Sigmoid colon (tissue), 7 donors: ENCODE results near the gene NAGS. TPM values are rescaled to one million over a fixed set of nuclear protein-coding genes. Genes with fewer than 3 reads are reported as not detected.

Experiments
- DNase-seq: peaks from one replicate; pipeline ENCODE4 v3.0.0-alpha.2; 2019
- H3K27ac ChIP-seq, 4 donors: fragments of 200-600 bp; sonication (generic); one replicate each; pipeline ENCODE4 v1.5.1; 2016 to 2019; ENCODE audit warnings: mild to moderate bottlenecking in 1 of 4
- H3K27me3 ChIP-seq, 3 donors: fragments of 200-600 bp; sonication (generic); one replicate each; pipeline ENCODE4 v1.5.1; 2019; ENCODE audit warnings: mild to moderate bottlenecking in 1 of 3
- H3K36me3 ChIP-seq, 4 donors: fragments of 200-600 bp; sonication (generic); one replicate each; pipeline ENCODE4 v1.5.1; 2016 to 2019
- H3K4me1 ChIP-seq, 4 donors: fragments of 200-600 bp; sonication (generic); one replicate each; pipeline ENCODE4 v1.5.1; 2017 to 2019
- H3K4me3 ChIP-seq, 4 donors: fragments of 200-600 bp; sonication (generic); one replicate each; pipeline ENCODE4 v1.5.1; 2017 to 2019; ENCODE audit warnings: mild to moderate bottlenecking in 2 of 4, moderate library complexity in 1 of 4
- H3K9me3 ChIP-seq, 4 donors: fragments of 200-600 bp in 3 of 4; sonication (generic) in 3 of 4; one replicate each; pipeline versions ENCODE4 v1.5.1 to v1.6.1; 2013 to 2019
- CTCF ChIP-seq, 4 experiments: fragments of 450-650 bp in 3 of 4; fragments of 200-600 bp in 1 of 4; IDR thresholded peaks; one replicate each; pipeline ENCODE4 v1.5.1; 2016 to 2019; ENCODE audit warnings: antibody characterized with exemption in 4 of 4, mild to moderate bottlenecking in 3 of 4, moderate library complexity in 2 of 4
- EP300 ChIP-seq, 4 donors: sonication (generic); formaldehyde crosslinking; IDR thresholded peaks; one replicate each; pipeline ENCODE4 v1.6.1; 2017; ENCODE audit warnings: antibody characterized with exemption in 4 of 4
- POLR2A ChIP-seq, 2 donors: fragments of 450-650 bp; IDR thresholded peaks; one replicate each; pipeline ENCODE4 v1.6.1; 2016; ENCODE audit warnings: antibody characterized with exemption in 2 of 2, mild to moderate bottlenecking in 2 of 2, moderate library complexity in 2 of 2
- POLR2AphosphoS5 ChIP-seq, 4 donors: sonication (generic); formaldehyde crosslinking; IDR thresholded peaks; one replicate each; pipeline ENCODE4 v1.6.1; 2017; ENCODE audit warnings: antibody characterized with exemption in 4 of 4
- WGBS, 2 donors: extraction: QIAGEN DNeasy Blood & Tissue Kit; methylation state at CpG; one replicate each; pipeline ENCODE4 v1.1.7; 2013; 5-methylcytosine and 5-hydroxymethylcytosine counted together
- intact Hi-C: fragments of 100-400 bp; cut with DNase I; formaldehyde crosslinking; loops from one replicate; pipeline ENCODE4 v1.15.1; 2023
- polyA plus RNA-seq, 3 donors: library from polyadenylated mRNA; stranded (reverse); fragments of 200-250 nt; gene quantifications; one replicate each; pipeline ENCODE4 v1.2.3, GENCODE V29; 2013
- total RNA-seq, 4 donors: library from RNA; depleted of rRNA; stranded (reverse); fragments of >200 nt; gene quantifications; one replicate each; pipeline ENCODE4 v1.1.0, GENCODE V29; 2016
- donor health status: healthy with polysubstance abuse.
- donor health status: Bipolar disorder and iron deficiency.
- donor health status: healthy.

Gene NAGS
- total and polyA plus RNA-seq, 7 donors = 0.54 to 13.2 (median 1.4) TPM

- H3K4me1 ChIP-seq = peaks cover 0 to 42% (median 40%) of the 10 kb centered on the region in 4 donors
- peaks cover 0 to 20% (median 2%) of the 10 kb centered on the region in 4 donors for H3K36me3 ChIP-seq
- no peaks in the 10 kb centered on the region for H3K9me3 ChIP-seq
- H3K27me3 ChIP-seq = peaks cover 22 to 53% (median 40%) of the 10 kb centered on the region in 3 donors
- intact Hi-C loops = no loop called here
- WGBS, 2 donors = 6 to 7% methylated on average over 37 of the region's 37 CpGs
- TF ChIP-seq POLR2A (IDR thresholded peaks at IDR 0.05) (no peak), EP300 (IDR thresholded peaks at IDR 0.05) (no peak), CTCF (IDR thresholded peaks at IDR 0.05) (no peak), POLR2AphosphoS5 (IDR thresholded peaks at IDR 0.05) (no peak)
- peak; percentile 69 for DNase-seq
- peak overlapping the region in 3 of 4 donors; percentile 4 to 29 (median 18) for H3K27ac ChIP-seq
- H3K4me3 ChIP-seq = peak overlapping the region; percentile 10 to 53 (median 48)
Measured at GRCh38 chr17:44007346-44008204, 3.2 kb downstream of the NAGS start.

- intact Hi-C loops = no loop called here
- no peak overlapping the region for H3K27ac ChIP-seq
- H3K4me3 ChIP-seq = no peak overlapping the region
- no peaks in the 10 kb centered on the region for H3K9me3 ChIP-seq
- TF ChIP-seq CTCF (IDR thresholded peaks at IDR 0.05) = no peak
- no peak for TF ChIP-seq EP300 (IDR thresholded peaks at IDR 0.05)
- no peak for TF ChIP-seq POLR2A (IDR thresholded peaks at IDR 0.05)
- H3K27me3 ChIP-seq = peaks cover 22 to 47% (median 40%) of the 10 kb centered on the region in 3 donors
- H3K4me1 ChIP-seq = peaks cover 0 to 42% (median 40%) of the 10 kb centered on the region in 4 donors
- 72 to 75% methylated on average over 6 of the region's 6 CpGs for WGBS, 2 donors
- H3K36me3 ChIP-seq = peaks cover 0 to 24% (median 4%) of the 10 kb centered on the region in 4 donors
- no peak for DNase-seq
Measured at GRCh38 chr17:44008205-44008909, 3.9 kb downstream of the NAGS start.

GRCh38 chr17:44010966-44011647 lies 6.7 kb downstream of the NAGS start:
- 68 to 70% methylated on average over 4 of the region's 4 CpGs for WGBS, 2 donors
- DNase-seq = no peak
- Histone ChIP-seq H3K27ac (no peak overlapping the region), H3K4me1 (peaks cover 0 to 41% (median 38%) of the 10 kb centered on the region in 4 donors), H3K9me3 (no peaks in the 10 kb centered on the region), H3K27me3 (peaks cover 2 to 20% (median 19%) of the 10 kb centered on the region in 3 donors), H3K36me3 (peaks cover 0 to 24% (median 4%) of the 10 kb centered on the region in 4 donors), H3K4me3 (no peak overlapping the region)
- intact Hi-C loops = no loop called here
- TF ChIP-seq CTCF (IDR thresholded peaks at IDR 0.05) (no peak), POLR2AphosphoS5 (IDR thresholded peaks at IDR 0.05) (no peak), EP300 (IDR thresholded peaks at IDR 0.05) (no peak), POLR2A (IDR thresholded peaks at IDR 0.05) (no peak)

GRCh38 chr17:44011876-44012275 lies 7.5 kb downstream of the NAGS start:
- WGBS, 2 donors = 93 to 95% methylated on average over 9 of the region's 9 CpGs
- intact Hi-C loops = no loop called here
- Histone ChIP-seq H3K27me3 (peaks cover 0 to 14% (median 13%) of the 10 kb centered on the region in 3 donors), H3K4me3 (no peak overlapping the region), H3K36me3 (peaks cover 0 to 24% (median 4%) of the 10 kb centered on the region in 4 donors), H3K9me3 (no peaks in the 10 kb centered on the region), H3K27ac (no peak overlapping the region), H3K4me1 (peaks cover 0 to 33% (median 31%) of the 10 kb centered on the region in 4 donors)
- TF ChIP-seq POLR2A (IDR thresholded peaks at IDR 0.05) (no peak), CTCF (IDR thresholded peaks at IDR 0.05) (no peak), EP300 (IDR thresholded peaks at IDR 0.05) (no peak), POLR2AphosphoS5 (IDR thresholded peaks at IDR 0.05) (no peak)
- DNase-seq = no peak
